Left kidney (tissue), 2 donors: ENCODE data around the gene MAP4K2. TPM values are rescaled to one million over a fixed set of nuclear protein-coding genes. Genes with fewer than 3 reads are reported as not detected.

Experiments used
- DNase-seq: peaks from one replicate; pipeline ENCODE4 v3.0.0-alpha.2; 2013
- polyA plus RNA-seq: library from polyadenylated mRNA; unstranded; fragments of 120-200 nt; gene quantifications from one replicate; pipeline ENCODE4 v1.2.1, GENCODE V29; 2013; ENCODE audit not compliant: insufficient read length

Gene MAP4K2
- polyA plus RNA-seq, 1 donor: 17.4 TPM

- DNase-seq: no peak
Measured at GRCh38 chr11:64742087-64742888, 60.7 kb downstream of the MAP4K2 start.

GRCh38 chr11:64741375-64742086, 61.5 kb downstream of the MAP4K2 start:
- no peak for DNase-seq

- no peak for DNase-seq
Measured at GRCh38 chr11:64739871-64740270, 63.1 kb downstream of the MAP4K2 start.

GRCh38 chr11:64736654-64737053, 66.4 kb downstream of the MAP4K2 start:
- no peak for DNase-seq

GRCh38 chr11:64735725-64736259, 67.2 kb downstream of the MAP4K2 start:
- no peak for DNase-seq

Other genes with a start within 250 kb of the MAP4K2 start
- 29.3 TPM for gene SLC22A11, start 247.3 kb downstream of the MAP4K2 start, polyA plus RNA-seq
- gene SLC22A12, start 212.0 kb downstream of the MAP4K2 start, polyA plus RNA-seq: 3.8 TPM
- gene NRXN2, start 80.0 kb downstream of the MAP4K2 start, polyA plus RNA-seq: 14.9 TPM
- 2.6 TPM for gene RASGRP2, start 59.1 kb downstream of the MAP4K2 start, polyA plus RNA-seq
- 1.8 TPM for gene PYGM, start 43.2 kb downstream of the MAP4K2 start, polyA plus RNA-seq
- gene SF1, start 24.7 kb downstream of the MAP4K2 start, polyA plus RNA-seq: 520 TPM
- gene MEN1, start 7.3 kb upstream of the MAP4K2 start, polyA plus RNA-seq: 36.6 TPM
- gene CDC42BPG, start 41.4 kb upstream of the MAP4K2 start, polyA plus RNA-seq: 5.4 TPM
- 56.5 TPM for gene EHD1, start 75.4 kb upstream of the MAP4K2 start, polyA plus RNA-seq
- 16.4 TPM for gene ATG2A, start 114.0 kb upstream of the MAP4K2 start, polyA plus RNA-seq
- gene PPP2R5B, start 121.5 kb upstream of the MAP4K2 start, polyA plus RNA-seq: 18.5 TPM
- 2.6 TPM for gene GPHA2, start 132.7 kb upstream of the MAP4K2 start, polyA plus RNA-seq
- gene MAJIN, start 168.9 kb upstream of the MAP4K2 start, polyA plus RNA-seq: 0.88 TPM
- gene BATF2, start 193.8 kb upstream of the MAP4K2 start, polyA plus RNA-seq: 3.2 TPM
- 45.6 TPM for gene ARL2, start 210.9 kb upstream of the MAP4K2 start, polyA plus RNA-seq
- 22.3 TPM for gene SNX15, start 224.2 kb upstream of the MAP4K2 start, polyA plus RNA-seq
- gene SAC3D1, start 238.0 kb upstream of the MAP4K2 start, polyA plus RNA-seq: 10.4 TPM